Fibroblast of lung (primary cell): Measurements from ENCODE around the gene ZNF516.

Experiments used
- EZH2 ChIP-seq: IDR thresholded peaks from 2 replicates; pipeline ENCODE4 v1.5.1; 2012; ENCODE audit warnings: low read length, control low read depth, mild to moderate bottlenecking; ENCODE audit errors: missing control alignments
- TF ChIP-seq, protein P1 (sequence below), 2 donors: IDR thresholded peaks in 1 of 2; conservative IDR thresholded peaks in 1 of 2; 1 replicate in 1 of 2; 2 replicates in 1 of 2; pipeline ENCODE4 v1.5.1; 2011 to 2012; ENCODE audit warnings: low read length in 2 of 2, control low read depth in 1 of 2, inconsistent platforms in 1 of 2, low read depth in 1 of 2, mild to moderate bottlenecking in 1 of 2

DNA sequence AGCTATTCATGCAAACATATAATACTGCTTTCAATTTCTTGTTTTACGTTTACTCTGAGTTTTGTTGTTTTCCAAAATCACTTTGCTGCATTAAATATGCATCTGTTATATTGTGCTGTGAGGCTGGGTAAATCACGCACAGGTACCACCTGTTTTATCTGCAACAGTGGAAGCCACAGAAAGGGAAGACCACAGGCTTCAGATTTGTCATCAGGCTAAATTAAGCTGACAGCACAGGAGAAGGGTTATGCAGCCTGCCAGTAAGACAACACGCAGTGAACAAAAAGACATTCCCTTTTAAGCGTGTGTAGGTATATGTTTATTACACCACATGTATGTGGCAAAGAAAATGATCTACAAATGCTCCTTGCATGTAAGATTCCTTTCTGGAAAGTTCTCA is 38.2 kb downstream of the ZNF516 start:
- TF ChIP-seq, protein P1, sequence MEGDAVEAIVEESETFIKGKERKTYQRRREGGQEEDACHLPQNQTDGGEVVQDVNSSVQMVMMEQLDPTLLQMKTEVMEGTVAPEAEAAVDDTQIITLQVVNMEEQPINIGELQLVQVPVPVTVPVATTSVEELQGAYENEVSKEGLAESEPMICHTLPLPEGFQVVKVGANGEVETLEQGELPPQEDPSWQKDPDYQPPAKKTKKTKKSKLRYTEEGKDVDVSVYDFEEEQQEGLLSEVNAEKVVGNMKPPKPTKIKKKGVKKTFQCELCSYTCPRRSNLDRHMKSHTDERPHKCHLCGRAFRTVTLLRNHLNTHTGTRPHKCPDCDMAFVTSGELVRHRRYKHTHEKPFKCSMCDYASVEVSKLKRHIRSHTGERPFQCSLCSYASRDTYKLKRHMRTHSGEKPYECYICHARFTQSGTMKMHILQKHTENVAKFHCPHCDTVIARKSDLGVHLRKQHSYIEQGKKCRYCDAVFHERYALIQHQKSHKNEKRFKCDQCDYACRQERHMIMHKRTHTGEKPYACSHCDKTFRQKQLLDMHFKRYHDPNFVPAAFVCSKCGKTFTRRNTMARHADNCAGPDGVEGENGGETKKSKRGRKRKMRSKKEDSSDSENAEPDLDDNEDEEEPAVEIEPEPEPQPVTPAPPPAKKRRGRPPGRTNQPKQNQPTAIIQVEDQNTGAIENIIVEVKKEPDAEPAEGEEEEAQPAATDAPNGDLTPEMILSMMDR (conservative IDR thresholded peaks at IDR 0.05 in 1 of 2, IDR thresholded peaks at IDR 0.05 in 1 of 2; ENCODE audit: low read depth in 1 of 2, low read length in 2 of 2): no peak
- no peak for TF ChIP-seq EZH2
